Glomerular endothelial cell (primary cell): Measurements from ENCODE around the gene ZNF213. TPM values are rescaled to one million over a fixed set of nuclear protein-coding genes. Genes with fewer than 3 reads are reported as not detected.
"Not testable (repeated sequence)": the region's sequence is repeated elsewhere in the genome, so short reads cannot be mapped to it uniquely, and the experiment has no call there.

Experiments used
- DNase-seq: peaks from one replicate; pipeline ENCODE4 v3.0.0-alpha.2; 2011; ENCODE audit warnings: low read depth, low spot score; ENCODE audit errors: extremely low read depth
- total RNA-seq: library from RNA; depleted of rRNA; stranded (reverse); fragments of >200 nt; gene quantifications from 2 replicates; pipeline ENCODE4 v1.2.3, GENCODE V29; 2015

Gene ZNF213
- total RNA-seq, 1 donor from 2014 or later, result 15.1 TPM

GRCh38 chr16:3165111-3165822, 30.4 kb downstream of the ZNF213 start:
- DNase-seq, result no peak

DNA sequence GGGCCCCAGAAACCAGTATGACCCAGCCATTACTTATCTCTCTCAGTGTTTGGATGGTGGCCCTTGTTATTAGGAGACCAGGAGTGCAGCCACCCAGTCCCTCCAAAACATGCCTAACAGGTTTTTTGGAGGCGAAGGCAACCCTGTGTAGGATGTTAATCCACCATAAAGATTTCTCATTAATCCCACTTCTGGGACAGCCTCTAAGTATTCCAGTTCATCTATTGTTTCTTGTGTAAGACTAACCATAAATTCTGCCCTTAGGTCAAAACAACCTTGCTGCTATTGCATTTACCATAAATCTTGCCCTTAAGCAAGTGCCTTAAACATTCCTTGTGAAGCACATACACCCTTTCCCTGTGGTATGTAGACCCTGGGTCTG, 31.7 kb downstream of the ZNF213 start:
- no peak for DNase-seq

- not testable (repeated sequence) for DNase-seq
These were observed 33.9 kb downstream of the ZNF213 start for GRCh38 chr16:3168729-3169128.

GRCh38 chr16:3170440-3171180, 35.8 kb downstream of the ZNF213 start:
- no peak for DNase-seq

- no peak for DNase-seq
These were observed 36.5 kb downstream of the ZNF213 start for GRCh38 chr16:3171181-3171854.

DNA sequence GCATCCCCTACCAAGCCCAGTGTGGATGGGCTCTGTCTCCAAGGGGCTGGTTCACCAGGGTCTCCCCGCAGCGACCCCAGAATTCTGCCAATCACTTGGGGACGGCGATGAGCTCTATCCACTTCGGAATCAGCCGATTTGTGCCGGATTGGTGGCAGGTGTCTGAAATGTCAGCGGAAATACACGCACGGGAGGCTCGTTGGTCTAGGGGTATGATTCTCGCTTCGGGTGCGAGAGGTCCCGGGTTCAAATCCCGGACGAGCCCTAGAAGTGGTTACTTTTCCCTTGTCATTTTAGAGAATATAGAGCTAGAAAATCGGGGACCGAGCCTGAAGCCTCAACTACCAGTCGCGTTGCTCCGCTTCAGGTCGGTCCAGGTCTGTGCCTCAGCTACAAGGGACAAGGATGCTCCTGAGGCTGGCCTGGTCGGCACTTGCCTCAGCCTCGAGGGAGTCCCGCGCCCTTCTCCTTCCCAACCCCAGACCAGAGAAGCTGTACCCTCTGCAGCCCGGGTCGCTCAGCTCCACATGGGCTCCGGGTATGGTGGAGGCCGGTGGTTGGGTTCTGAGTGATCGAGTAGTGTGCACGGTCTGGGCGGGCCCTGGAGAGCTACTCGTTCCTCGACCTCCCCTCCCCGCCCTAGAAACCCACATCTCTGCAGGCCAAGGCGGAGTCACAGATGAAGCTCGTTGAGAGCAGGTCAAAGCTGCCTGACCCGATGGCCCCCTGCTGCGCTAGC, 37.2 kb downstream of the ZNF213 start:
- no peak for DNase-seq

- no peak for DNase-seq
These were observed 39.2 kb downstream of the ZNF213 start for GRCh38 chr16:3173892-3174617.

- DNase-seq, result no peak
These were observed 39.9 kb downstream of the ZNF213 start for GRCh38 chr16:3174618-3175148.

DNA sequence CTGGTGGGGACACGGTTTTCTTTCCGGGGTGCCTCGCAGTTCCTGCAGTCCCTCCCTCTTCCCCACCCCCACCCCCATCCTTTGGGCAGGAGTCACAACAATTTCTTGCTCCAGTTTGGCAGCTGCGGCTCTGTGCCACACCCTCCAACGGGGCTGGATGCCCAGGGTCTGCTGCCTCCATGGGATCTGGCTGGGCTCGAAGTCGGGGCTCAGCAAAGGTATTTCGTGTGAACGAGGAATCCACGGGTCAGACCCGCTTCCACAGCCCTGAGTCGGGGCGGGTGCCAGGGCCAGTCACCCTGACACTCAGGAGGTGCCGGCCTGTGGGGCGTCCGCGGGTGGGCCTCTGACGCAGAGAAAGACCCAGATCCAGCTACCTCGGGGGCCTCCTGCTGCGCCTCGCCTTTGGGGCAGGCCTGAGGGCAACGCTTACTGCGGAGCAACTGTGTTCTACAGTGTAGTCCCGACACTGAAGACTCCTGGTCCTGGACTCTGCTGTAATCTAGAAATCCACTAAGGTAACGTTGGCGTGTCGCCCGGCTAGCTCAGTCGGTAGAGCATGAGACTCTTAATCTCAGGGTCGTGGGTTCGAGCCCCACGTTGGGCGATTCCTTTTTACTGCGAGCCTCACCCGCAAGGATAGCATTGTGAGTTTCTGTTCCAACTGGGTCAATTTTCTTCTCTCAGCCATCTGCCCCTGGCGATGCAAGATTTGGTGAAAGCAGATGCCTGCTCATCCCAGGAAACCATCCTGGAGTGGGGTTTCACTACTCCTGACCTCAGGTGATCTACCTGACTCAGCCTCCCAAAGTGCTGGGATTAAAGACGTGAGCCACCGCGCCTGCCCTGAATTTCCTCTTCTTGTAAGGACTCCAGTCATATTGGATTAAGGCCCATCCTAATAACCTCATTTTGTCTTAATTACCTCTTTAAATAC, 40.6 kb downstream of the ZNF213 start:
- DNase-seq, result no peak

DNA sequence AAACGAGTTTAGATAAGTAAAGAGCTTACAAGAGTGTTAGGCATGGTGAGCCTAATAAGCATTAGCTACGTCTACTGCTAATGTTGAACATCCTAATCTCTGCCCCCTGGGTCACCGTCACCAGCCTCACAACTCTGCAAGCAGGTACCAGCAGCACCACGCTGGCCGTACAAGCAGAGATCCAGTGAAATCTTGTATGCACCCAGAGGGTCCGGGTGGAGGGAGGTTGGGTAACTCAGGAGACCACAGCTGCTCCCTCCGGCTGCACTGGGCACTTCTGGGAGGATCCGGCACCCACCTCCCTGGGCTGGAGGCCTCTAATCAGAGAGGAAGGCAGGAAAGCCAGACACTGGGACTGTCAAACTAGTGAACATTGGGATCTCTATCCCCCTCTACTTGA, 44.8 kb downstream of the ZNF213 start:
- DNase-seq, result no peak

- DNase-seq, result no peak
These were observed 45.6 kb downstream of the ZNF213 start for GRCh38 chr16:3180445-3180878.

DNA sequence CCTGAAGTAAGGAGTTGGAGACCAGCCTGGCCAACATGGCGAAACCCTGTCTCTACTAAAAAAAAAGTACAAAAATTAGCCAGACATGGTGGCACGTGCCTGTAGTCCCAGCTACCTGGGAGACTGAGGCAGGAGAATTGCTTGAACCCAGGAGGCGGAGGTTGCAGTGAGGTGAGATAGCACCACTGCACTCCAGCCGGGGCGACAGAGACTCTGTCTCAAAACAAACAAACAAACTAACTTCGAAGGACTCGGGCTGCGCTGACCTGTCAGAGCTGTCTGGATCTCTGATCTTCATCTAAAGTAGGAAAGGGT, 47.4 kb downstream of the ZNF213 start:
- DNase-seq, result not testable (repeated sequence)

- DNase-seq, result no peak
These were observed 48.0 kb downstream of the ZNF213 start for GRCh38 chr16:3182608-3183444.

GRCh38 chr16:3183445-3184139, 48.8 kb downstream of the ZNF213 start:
- no peak for DNase-seq

DNA sequence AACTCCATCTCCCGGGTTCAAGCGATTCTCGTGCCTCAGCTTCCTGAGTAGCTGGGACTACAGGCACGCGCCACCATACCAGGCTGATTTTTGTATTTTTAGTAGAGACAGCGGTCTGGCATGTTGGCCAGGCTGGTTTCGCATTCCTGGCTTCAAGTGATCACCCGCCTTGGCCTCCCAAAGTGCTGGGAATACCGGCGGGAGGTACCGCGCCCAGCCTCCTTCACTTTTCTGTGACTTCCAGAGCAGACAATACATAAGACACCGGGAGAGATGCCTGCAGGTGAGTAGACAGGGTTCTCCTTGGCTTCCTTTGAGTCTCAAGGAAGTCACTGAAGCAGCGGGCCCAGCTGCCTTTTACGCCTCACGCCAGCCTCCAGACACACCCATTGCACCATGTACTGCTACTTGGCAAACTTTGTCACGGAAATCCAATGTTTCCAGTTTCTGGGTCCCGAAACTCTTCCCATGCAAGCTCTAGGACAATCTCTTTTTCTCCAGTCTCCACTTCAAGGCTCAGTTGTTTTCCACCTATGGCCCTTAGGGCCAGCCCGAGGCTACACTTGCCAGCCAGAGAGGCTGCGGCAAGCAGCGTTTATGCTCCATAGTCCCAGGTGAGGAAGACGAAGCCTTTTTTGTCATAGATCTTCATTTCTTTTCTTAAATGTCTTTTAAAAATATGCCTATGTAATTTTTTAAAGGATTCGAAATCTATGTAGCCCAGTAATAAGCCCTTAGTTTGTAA, 52.3 kb downstream of the ZNF213 start:
- no peak for DNase-seq

DNA sequence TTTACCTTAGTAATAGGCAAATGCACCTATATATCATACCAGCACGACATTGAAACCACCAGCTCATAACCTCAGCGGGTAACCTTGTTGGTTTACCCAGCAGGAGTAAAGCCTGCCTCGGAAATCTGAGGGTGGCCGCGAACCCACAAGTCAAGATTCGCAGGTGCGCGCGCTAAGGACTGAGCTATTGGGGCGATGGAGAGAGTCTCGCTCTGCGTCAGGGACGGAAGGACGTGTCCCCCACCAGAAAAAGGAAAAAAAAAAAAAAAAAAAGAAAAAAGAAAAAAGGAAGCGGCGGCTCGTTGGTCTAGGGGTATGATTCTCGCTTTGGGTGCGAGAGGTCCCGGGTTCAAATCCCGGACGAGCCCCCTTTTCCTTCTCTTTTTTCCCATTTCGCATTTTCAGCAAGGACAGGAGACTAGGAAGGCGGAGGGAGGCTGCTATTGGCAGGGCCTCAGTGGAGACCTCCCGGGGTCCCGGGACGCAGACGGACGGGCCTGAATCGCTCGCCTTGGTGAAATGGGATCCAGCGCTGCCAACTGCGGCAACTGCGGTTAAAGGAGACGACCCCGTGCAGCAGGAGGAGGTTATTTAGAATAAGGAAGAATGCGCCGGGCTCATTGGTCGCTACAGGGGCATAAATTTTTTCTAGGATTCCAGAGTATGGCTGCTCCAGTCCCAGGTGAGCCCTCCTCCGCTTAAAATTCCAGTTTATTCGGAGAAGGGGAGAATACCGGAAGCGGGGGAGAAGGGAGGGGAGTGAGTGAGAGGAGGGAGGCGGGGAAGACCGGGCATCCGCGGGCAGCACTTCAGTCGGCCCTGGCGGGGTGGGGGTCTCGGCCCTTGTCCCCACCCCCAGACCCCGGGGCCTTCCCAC, 53.2 kb downstream of the ZNF213 start, which contains the start of gene OR1F1:
Gene OR1F1 (plus strand): TSS at position 407 of the 877 bp plus-strand sequence.
- DNase-seq, result no peak
